Measurements from ENCODE around the gene DTNBP1.

DTNBP1 gene

DNA sequence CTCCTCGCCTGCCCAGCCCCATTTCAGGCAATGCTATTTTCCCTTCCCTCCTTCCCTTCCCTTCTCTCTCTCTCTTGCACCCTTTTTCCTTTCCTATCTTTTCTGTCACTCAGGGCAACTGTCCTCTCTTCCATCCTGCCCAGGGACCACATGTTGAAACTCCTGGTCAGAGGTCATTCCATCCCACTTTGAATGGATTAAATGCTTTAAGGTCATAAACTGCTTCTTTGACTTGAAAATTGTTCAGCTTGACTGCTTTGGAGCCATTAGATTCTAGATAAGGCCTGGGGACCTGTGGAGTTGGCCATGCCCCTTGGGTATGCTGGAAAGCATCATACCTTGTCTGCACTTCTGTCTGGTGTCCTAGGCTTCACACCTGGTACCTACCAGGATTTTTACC lies 106.1 kb downstream of the DTNBP1 start:
- H3K36me3 ChIP-seq (ENCODE audit: control insufficient read depth in 2 of 2, insufficient read depth in 2 of 2, low read length in 2 of 2), result no peaks in the 10 kb centered on the region
- no peak overlapping the region for H3K4me3 ChIP-seq (ENCODE audit: low read length in 2 of 2)
- no peaks in the 10 kb centered on the region for H3K27me3 ChIP-seq (ENCODE audit: control insufficient read depth in 1 of 2, insufficient read depth in 2 of 2, low read length in 2 of 2)
- H3K9me3 ChIP-seq (ENCODE audit: control insufficient read depth in 2 of 2, low read length in 2 of 2), result no peaks in the 10 kb centered on the region
- H3K9ac ChIP-seq (ENCODE audit: low read length in 2 of 2), result no peak overlapping the region
- H3K4me1 ChIP-seq (ENCODE audit: control insufficient read depth, insufficient read depth, low read length), result peaks cover 3% of the 10 kb centered on the region
- no peak overlapping the region for H3K27ac ChIP-seq (ENCODE audit: low read length)

DNA sequence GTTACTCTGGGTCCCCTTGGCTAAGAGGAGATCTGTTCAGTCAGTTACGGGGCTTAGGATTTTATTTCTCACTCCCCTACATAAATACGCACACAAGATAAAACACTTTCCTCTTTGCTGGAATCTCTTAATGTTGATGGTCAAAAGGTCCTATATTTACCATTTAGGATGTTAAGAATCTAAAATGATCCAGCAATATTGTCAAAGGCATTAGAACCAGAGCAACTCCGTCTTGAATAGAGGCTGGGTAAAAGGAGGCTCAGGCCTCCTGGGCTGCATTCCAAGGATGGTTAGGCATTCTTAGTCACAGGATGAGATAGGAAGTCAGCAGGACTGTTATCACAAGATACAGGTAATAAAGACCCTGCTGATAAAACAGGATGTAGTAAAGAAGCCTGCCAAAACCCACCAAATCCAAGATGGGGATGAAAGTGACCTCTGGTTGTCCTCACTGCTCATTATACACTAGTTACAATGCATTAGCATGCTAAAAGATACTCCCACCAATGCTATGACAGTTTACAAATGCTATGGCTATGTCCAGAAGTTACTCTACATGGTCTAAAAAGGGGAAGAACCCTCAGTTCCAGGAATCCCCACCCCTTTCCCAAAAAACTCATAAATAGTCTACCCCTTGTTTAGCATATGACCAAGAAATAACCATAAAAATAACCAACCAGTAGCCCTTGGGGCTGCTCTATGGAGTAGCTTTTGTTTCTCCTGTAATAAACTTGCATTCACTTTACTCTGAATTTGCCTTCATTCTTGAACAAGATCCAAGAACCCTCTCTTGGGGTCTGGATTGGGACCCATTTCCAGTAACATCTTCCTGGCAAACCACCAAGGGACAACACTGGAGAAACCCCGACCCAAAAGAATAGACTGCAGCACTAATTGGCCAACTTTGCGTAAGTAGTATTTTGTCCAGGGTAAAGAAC lies 107.5 kb downstream of the DTNBP1 start:
- Histone ChIP-seq H3K9me3 (ENCODE audit: control insufficient read depth in 2 of 2, low read length in 2 of 2) (no peaks in the 10 kb centered on the region), H3K27ac (ENCODE audit: low read length) (no peak overlapping the region), H3K4me3 (ENCODE audit: low read length in 2 of 2) (no peak overlapping the region), H3K4me1 (ENCODE audit: control insufficient read depth, insufficient read depth, low read length) (peaks cover 7% of the 10 kb centered on the region), H3K27me3 (ENCODE audit: control insufficient read depth in 1 of 2, insufficient read depth in 2 of 2, low read length in 2 of 2) (no peaks in the 10 kb centered on the region), H3K9ac (ENCODE audit: low read length in 2 of 2) (no peak overlapping the region), H3K36me3 (ENCODE audit: control insufficient read depth in 2 of 2, insufficient read depth in 2 of 2, low read length in 2 of 2) (no peaks in the 10 kb centered on the region)

DNA sequence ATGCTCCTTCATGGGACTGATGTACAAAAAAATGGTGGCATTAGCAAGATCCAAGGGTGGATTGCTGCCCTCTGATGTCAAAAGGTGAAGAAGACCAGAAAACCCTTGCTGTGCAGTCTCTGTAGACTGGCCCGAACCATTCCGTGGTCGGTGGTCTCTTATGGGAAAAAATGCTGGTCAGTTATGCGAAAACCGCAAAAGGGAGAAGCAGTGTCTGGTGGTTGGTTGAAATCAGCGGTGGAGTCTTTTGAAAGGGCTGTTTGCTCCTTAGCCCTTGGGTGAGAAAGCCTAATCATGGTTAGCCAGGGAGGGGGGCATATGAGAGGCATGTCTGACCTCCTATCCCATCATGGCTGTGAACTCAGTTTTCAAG lies 108.1 kb downstream of the DTNBP1 start:
- no peaks in the 10 kb centered on the region for H3K27me3 ChIP-seq (ENCODE audit: control insufficient read depth in 1 of 2, insufficient read depth in 2 of 2, low read length in 2 of 2)
- no peak overlapping the region for H3K4me3 ChIP-seq (ENCODE audit: low read length in 2 of 2)
- H3K36me3 ChIP-seq (ENCODE audit: control insufficient read depth in 2 of 2, insufficient read depth in 2 of 2, low read length in 2 of 2), result no peaks in the 10 kb centered on the region
- no peaks in the 10 kb centered on the region for H3K9me3 ChIP-seq (ENCODE audit: control insufficient read depth in 2 of 2, low read length in 2 of 2)
- H3K4me1 ChIP-seq (ENCODE audit: control insufficient read depth, insufficient read depth, low read length), result peaks cover 7% of the 10 kb centered on the region
- no peak overlapping the region for H3K9ac ChIP-seq (ENCODE audit: low read length in 2 of 2)
- H3K27ac ChIP-seq (ENCODE audit: low read length), result no peak overlapping the region

DNA sequence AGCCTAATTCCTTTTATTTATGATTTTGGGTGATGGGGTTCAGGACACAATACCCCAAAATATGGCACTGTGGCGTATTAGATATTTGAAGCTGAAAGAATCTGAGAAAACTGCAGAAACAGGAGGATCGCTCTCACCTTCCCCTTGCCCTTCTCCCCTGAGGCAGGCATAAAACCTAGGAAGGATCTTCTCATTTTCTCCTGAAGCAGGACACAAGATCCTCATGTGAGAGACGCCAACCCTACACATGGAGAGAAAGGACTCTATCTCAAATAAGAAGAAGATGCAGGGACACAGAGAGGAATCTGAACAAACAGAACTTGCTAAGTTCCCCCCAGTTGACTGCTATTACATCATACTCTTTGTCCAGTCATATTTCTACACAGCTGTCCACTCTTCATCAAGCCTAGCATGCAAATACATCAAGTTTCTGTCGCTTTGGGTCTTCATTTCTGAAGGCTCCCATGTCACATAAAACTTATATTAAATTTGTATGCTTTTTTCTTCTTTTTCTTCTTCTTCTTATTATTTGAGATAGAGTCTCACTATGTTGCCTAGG lies 109.0 kb downstream of the DTNBP1 start:
- Histone ChIP-seq H3K27me3 (ENCODE audit: control insufficient read depth in 1 of 2, insufficient read depth in 2 of 2, low read length in 2 of 2) (no peaks in the 10 kb centered on the region), H3K9me3 (ENCODE audit: control insufficient read depth in 2 of 2, low read length in 2 of 2) (no peaks in the 10 kb centered on the region), H3K9ac (ENCODE audit: low read length in 2 of 2) (no peak overlapping the region), H3K27ac (ENCODE audit: low read length) (no peak overlapping the region), H3K36me3 (ENCODE audit: control insufficient read depth in 2 of 2, insufficient read depth in 2 of 2, low read length in 2 of 2) (no peaks in the 10 kb centered on the region), H3K4me1 (ENCODE audit: control insufficient read depth, insufficient read depth, low read length) (peaks cover 7% of the 10 kb centered on the region), H3K4me3 (ENCODE audit: low read length in 2 of 2) (no peak overlapping the region)

DNA sequence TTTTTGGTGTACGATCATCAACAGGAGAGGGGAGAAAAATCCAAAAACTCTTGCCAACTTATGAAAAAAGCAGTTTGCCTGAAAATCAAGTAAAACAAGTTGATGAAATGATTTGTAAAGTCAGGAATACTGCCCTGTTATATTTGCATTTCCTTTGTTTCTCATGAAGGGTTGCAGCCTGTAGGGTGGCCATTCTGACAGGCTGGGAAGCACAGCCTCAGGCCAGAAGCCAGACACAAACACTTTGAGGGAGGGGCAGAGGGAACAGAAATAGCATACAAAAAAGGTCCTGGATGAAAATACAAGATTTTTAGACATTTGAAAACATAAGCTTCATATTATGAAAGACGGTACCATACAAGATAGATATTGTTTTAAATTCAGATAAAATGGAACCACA lies 109.8 kb downstream of the DTNBP1 start:
- H3K9me3 ChIP-seq (ENCODE audit: control insufficient read depth in 2 of 2, low read length in 2 of 2), result no peaks in the 10 kb centered on the region
- no peaks in the 10 kb centered on the region for H3K27me3 ChIP-seq (ENCODE audit: control insufficient read depth in 1 of 2, insufficient read depth in 2 of 2, low read length in 2 of 2)
- no peaks in the 10 kb centered on the region for H3K36me3 ChIP-seq (ENCODE audit: control insufficient read depth in 2 of 2, insufficient read depth in 2 of 2, low read length in 2 of 2)
- no peak overlapping the region for H3K27ac ChIP-seq (ENCODE audit: low read length)
- H3K4me3 ChIP-seq (ENCODE audit: low read length in 2 of 2), result no peak overlapping the region
- peaks cover 7% of the 10 kb centered on the region for H3K4me1 ChIP-seq (ENCODE audit: control insufficient read depth, insufficient read depth, low read length)
- no peak overlapping the region for H3K9ac ChIP-seq (ENCODE audit: low read length in 2 of 2)

DNA sequence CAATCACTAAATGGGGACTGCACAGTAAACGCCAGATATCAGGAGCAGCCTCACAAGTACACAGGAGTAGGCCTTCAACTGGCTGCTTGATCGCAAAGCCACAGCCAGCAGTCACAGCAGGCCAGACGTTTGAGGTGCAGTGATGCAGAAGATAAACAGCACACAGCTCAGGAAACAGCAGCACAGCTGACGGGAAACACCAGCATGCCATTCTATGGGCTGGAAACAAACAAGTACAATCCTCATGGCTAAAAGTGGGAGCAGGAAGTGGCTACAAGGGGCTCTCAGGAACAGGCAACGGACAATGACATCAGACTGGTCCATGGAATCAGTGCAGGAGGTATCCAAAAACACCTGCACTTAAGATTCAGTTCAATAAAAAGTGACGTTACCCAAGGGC lies 111.0 kb downstream of the DTNBP1 start:
- no peak overlapping the region for H3K4me3 ChIP-seq (ENCODE audit: low read length in 2 of 2)
- H3K9me3 ChIP-seq (ENCODE audit: control insufficient read depth in 2 of 2, low read length in 2 of 2), result no peaks in the 10 kb centered on the region
- no peak overlapping the region for H3K27ac ChIP-seq (ENCODE audit: low read length)
- H3K9ac ChIP-seq (ENCODE audit: low read length in 2 of 2), result no peak overlapping the region
- H3K27me3 ChIP-seq (ENCODE audit: control insufficient read depth in 1 of 2, insufficient read depth in 2 of 2, low read length in 2 of 2), result no peaks in the 10 kb centered on the region
- H3K4me1 ChIP-seq (ENCODE audit: control insufficient read depth, insufficient read depth, low read length), result peaks cover 10% of the 10 kb centered on the region
- H3K36me3 ChIP-seq (ENCODE audit: control insufficient read depth in 2 of 2, insufficient read depth in 2 of 2, low read length in 2 of 2), result no peaks in the 10 kb centered on the region

DNA sequence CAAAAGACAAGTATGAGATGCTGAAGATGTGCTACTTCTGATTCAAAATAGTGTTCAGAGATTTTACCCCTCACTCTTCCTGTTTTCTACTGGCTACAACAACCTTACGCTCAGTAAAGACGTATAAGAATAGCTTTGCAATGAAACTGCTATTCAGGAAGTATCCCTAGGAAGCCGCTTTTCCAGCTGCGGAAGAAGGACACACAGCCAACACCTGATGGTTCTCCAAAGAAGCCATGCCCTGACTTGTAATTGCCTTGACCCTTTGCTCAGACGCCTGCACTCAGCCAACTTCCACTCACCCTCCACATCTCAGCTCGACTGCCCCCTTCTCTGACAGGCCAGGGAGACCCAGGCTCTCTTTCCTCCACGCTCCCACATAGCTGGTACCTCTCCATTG lies 111.6 kb downstream of the DTNBP1 start:
- Histone ChIP-seq H3K4me3 (ENCODE audit: low read length in 2 of 2) (no peak overlapping the region), H3K27me3 (ENCODE audit: control insufficient read depth in 1 of 2, insufficient read depth in 2 of 2, low read length in 2 of 2) (no peaks in the 10 kb centered on the region), H3K4me1 (ENCODE audit: control insufficient read depth, insufficient read depth, low read length) (peaks cover 10% of the 10 kb centered on the region), H3K9me3 (ENCODE audit: control insufficient read depth in 2 of 2, low read length in 2 of 2) (no peaks in the 10 kb centered on the region), H3K27ac (ENCODE audit: low read length) (no peak overlapping the region), H3K36me3 (ENCODE audit: control insufficient read depth in 2 of 2, insufficient read depth in 2 of 2, low read length in 2 of 2) (no peaks in the 10 kb centered on the region), H3K9ac (ENCODE audit: low read length in 2 of 2) (no peak overlapping the region)

DNA sequence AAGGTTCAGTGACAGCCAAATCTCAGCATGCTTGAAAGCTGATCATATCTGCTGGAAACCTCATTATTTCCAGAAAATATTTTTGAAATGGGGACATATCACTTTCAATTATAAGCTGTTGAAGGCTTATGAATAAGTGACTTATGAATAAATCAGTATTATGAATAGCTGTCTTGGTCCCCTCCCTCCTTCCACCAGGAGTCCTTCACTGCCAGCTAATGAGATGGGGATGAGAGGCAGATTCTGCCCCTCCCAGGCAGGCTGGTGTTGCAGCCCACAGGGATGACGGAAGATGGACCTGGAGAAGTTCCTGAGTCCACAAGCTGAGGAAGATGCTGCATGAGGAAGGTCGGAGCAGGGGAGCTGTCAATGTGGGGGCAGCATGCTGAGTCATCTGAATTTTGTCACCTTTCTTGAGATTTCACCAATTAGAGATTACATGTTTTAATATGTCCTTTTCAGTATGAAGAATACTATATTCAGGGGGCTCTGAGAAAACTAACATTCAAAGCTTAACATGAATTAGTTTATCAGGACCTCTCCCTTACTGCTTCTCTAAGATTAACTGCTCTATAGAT lies 112.2 kb downstream of the DTNBP1 start:
- Histone ChIP-seq H3K9me3 (ENCODE audit: control insufficient read depth in 2 of 2, low read length in 2 of 2) (no peaks in the 10 kb centered on the region), H3K36me3 (ENCODE audit: control insufficient read depth in 2 of 2, insufficient read depth in 2 of 2, low read length in 2 of 2) (no peaks in the 10 kb centered on the region), H3K4me1 (ENCODE audit: control insufficient read depth, insufficient read depth, low read length) (peaks cover 10% of the 10 kb centered on the region), H3K27ac (ENCODE audit: low read length) (no peak overlapping the region), H3K27me3 (ENCODE audit: control insufficient read depth in 1 of 2, insufficient read depth in 2 of 2, low read length in 2 of 2) (no peaks in the 10 kb centered on the region), H3K4me3 (ENCODE audit: low read length in 2 of 2) (no peak overlapping the region), H3K9ac (ENCODE audit: low read length in 2 of 2) (no peak overlapping the region)

DNA sequence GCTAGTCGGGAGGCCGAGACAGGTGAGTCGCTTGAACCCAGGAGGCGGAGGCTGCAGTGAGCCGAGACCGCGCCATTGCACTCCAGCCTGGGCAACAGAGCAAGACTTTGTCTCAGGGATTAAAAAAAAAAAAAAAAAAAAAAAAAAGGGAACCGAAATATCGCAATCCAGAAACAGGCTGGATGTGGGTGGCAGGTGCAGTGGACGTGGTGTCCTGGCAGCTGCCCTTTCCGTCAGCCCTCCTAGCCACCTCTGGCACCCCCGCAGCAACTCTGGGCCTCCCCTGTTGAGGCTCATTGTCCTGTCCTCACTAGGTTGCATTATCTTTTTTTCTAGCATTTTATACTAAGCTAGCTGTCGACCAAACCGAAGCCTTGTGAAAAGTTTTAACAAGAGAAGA lies 113.5 kb downstream of the DTNBP1 start:
- H3K9ac ChIP-seq (ENCODE audit: low read length in 2 of 2), result no peak overlapping the region
- peaks cover 10% of the 10 kb centered on the region for H3K4me1 ChIP-seq (ENCODE audit: control insufficient read depth, insufficient read depth, low read length)
- H3K4me3 ChIP-seq (ENCODE audit: low read length in 2 of 2), result no peak overlapping the region
- no peaks in the 10 kb centered on the region for H3K27me3 ChIP-seq (ENCODE audit: control insufficient read depth in 1 of 2, insufficient read depth in 2 of 2, low read length in 2 of 2)
- H3K36me3 ChIP-seq (ENCODE audit: control insufficient read depth in 2 of 2, insufficient read depth in 2 of 2, low read length in 2 of 2), result no peaks in the 10 kb centered on the region
- H3K27ac ChIP-seq (ENCODE audit: low read length), result no peak overlapping the region
- H3K9me3 ChIP-seq (ENCODE audit: control insufficient read depth in 2 of 2, low read length in 2 of 2), result no peaks in the 10 kb centered on the region

DNA sequence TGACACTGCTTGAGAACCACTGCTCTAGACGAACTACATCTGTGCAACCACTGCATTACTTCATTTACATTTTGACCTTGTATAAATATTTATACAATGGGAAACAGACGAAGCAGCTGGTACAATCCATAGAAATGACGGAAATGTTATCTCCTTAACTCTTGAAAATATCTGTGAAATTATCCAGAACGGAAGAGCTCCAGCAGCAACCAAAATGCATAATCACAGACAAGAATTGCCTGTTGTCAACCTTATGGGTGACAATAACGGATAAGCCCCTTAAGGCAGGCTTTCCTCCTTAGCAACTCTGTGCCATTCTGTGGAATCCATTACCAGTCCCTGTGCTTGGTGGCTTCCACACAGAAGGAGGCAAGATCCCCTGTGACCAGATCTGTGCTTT lies 115.4 kb downstream of the DTNBP1 start:
- Histone ChIP-seq H3K36me3 (ENCODE audit: control insufficient read depth in 2 of 2, insufficient read depth in 2 of 2, low read length in 2 of 2) (no peaks in the 10 kb centered on the region), H3K9me3 (ENCODE audit: control insufficient read depth in 2 of 2, low read length in 2 of 2) (no peaks in the 10 kb centered on the region), H3K9ac (ENCODE audit: low read length in 2 of 2) (no peak overlapping the region), H3K27ac (ENCODE audit: low read length) (no peak overlapping the region), H3K27me3 (ENCODE audit: control insufficient read depth in 1 of 2, insufficient read depth in 2 of 2, low read length in 2 of 2) (no peaks in the 10 kb centered on the region), H3K4me3 (ENCODE audit: low read length in 2 of 2) (no peak overlapping the region), H3K4me1 (ENCODE audit: control insufficient read depth, insufficient read depth, low read length) (peaks cover 10% of the 10 kb centered on the region)

DNA sequence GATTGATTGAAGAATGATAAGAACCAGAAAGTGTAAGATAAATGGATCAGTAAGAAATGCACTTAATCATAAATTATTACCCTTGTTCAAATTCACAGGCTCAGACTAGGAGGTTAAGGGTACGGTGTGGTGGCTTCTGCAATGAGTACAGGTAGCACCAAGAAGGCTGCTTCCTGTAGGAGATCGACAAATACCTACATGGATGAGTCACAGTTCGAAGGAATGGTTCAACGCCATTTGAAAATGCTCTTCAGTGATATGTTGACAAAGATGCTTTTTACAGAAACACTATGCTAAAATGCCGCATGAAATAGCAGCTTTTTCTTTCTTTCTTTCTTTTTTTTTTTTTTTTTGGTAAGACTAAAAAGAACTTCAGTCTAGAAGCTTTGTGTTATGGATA lies 116.2 kb downstream of the DTNBP1 start:
- Histone ChIP-seq H3K27ac (ENCODE audit: low read length) (no peak overlapping the region), H3K4me3 (ENCODE audit: low read length in 2 of 2) (no peak overlapping the region), H3K36me3 (ENCODE audit: control insufficient read depth in 2 of 2, insufficient read depth in 2 of 2, low read length in 2 of 2) (no peaks in the 10 kb centered on the region), H3K9me3 (ENCODE audit: control insufficient read depth in 2 of 2, low read length in 2 of 2) (no peaks in the 10 kb centered on the region), H3K27me3 (ENCODE audit: control insufficient read depth in 1 of 2, insufficient read depth in 2 of 2, low read length in 2 of 2) (no peaks in the 10 kb centered on the region), H3K9ac (ENCODE audit: low read length in 2 of 2) (no peak overlapping the region), H3K4me1 (ENCODE audit: control insufficient read depth, insufficient read depth, low read length) (peaks cover 6% of the 10 kb centered on the region)

Data from stomach smooth muscle (tissue), 2 donors.